ENCODE measurements around the gene DPPA4. TPM values are rescaled to one million over a fixed set of nuclear protein-coding genes. Genes with fewer than 3 reads are reported as not detected.

DPPA4 gene
- 1.9 TPM for total RNA-seq

GRCh38 chr3:109337393-109337792 is at the start of gene DPPA4:
Gene DPPA4, minus strand, starts transcription at chr3:109337546. Its CDS starts 29 bp downstream, at chr3:109337517.

GRCh38 chr3:109316162-109316730 is 21.1 kb downstream of the DPPA4 start, which contains the start of gene DPPA2:
Gene DPPA2, minus strand, starts transcription at chr3:109316517. Its CDS starts 1,975 bp downstream, at chr3:109314542.

Other genes starting within 250 kb of the DPPA4 start
- gene MORC1, start 219.4 kb downstream of the DPPA4 start, total RNA-seq = not detected
- gene C3orf85, start 200.8 kb downstream of the DPPA4 start, total RNA-seq = not detected
- gene DPPA2, start 21.0 kb downstream of the DPPA4 start, total RNA-seq = not detected